Endothelial cell of umbilical vein (primary cell): ENCODE measurements around the gene CPA2.

Experiments used
- CTCF ChIP-seq, 2 donors: IDR thresholded peaks; 1 replicate in 1 of 2; 2 replicates in 1 of 2; pipeline ENCODE4 v1.5.1; 2011; ENCODE audit warnings: low read length in 2 of 2, mild to moderate bottlenecking in 2 of 2, moderate library complexity in 2 of 2, control low read depth in 1 of 2, inconsistent platforms in 1 of 2, low read depth in 1 of 2; ENCODE audit not compliant: insufficient read depth in 1 of 2; ENCODE audit errors: extremely low read depth in 1 of 2
- EZH2 ChIP-seq: IDR thresholded peaks from 2 replicates; pipeline ENCODE4 v1.6.1; 2012; ENCODE audit warnings: borderline replicate concordance, low read depth, mild to moderate bottlenecking, moderate library complexity, low read length, inconsistent platforms; ENCODE audit not compliant: severe bottlenecking
- FOS ChIP-seq: IDR thresholded peaks from 2 replicates; pipeline ENCODE4 v1.6.1; 2011; ENCODE audit warnings: mild to moderate bottlenecking, low read length, moderate library complexity, borderline replicate concordance; ENCODE audit not compliant: insufficient read depth
- GATA2 ChIP-seq: IDR thresholded peaks from 2 replicates; pipeline ENCODE4 v1.7.0; 2011; ENCODE audit warnings: low read depth, mild to moderate bottlenecking, moderate library complexity, mixed read lengths, low read length; ENCODE audit not compliant: insufficient read length, insufficient read depth
- JUN ChIP-seq: IDR thresholded peaks from 2 replicates; pipeline ENCODE4 v1.6.1; 2011; ENCODE audit warnings: borderline replicate concordance, low read depth; ENCODE audit not compliant: insufficient read length, insufficient read depth
- MAX ChIP-seq: IDR thresholded peaks from 2 replicates; pipeline ENCODE4 v1.6.1; 2011; ENCODE audit not compliant: insufficient read depth, insufficient read length
- MYC ChIP-seq: IDR thresholded peaks from one replicate; pipeline ENCODE4 v1.6.1; 2011; ENCODE audit warnings: mild to moderate bottlenecking, low read depth, low read length
- POLR2A ChIP-seq: IDR thresholded peaks from 2 replicates; pipeline ENCODE4 v1.6.1; 2012; ENCODE audit warnings: low read depth, mild to moderate bottlenecking, control low read depth, low read length
- POLR2AphosphoS5 ChIP-seq: IDR thresholded peaks from 2 replicates; pipeline ENCODE4 v1.6.1; 2012; ENCODE audit warnings: low read depth, mild to moderate bottlenecking, control low read depth, low read length, moderate library complexity; ENCODE audit not compliant: insufficient read depth

GRCh38 chr7:130273933-130274255 lies 7.2 kb downstream of the CPA2 start:
- no peak for TF ChIP-seq FOS
- TF ChIP-seq CTCF (IDR thresholded peaks at IDR 0.05; ENCODE audit: extremely low read depth in 1 of 2, insufficient read depth in 1 of 2, low read depth in 1 of 2, low read length in 2 of 2), result no peak
- no peak for TF ChIP-seq POLR2A
- TF ChIP-seq EZH2, result no peak
- no peak for TF ChIP-seq POLR2AphosphoS5
- no peak for TF ChIP-seq MAX
- TF ChIP-seq GATA2, result no peak
- no peak for TF ChIP-seq JUN
- no peak for TF ChIP-seq MYC
